Activated CD4-positive, alpha-beta T cell treated with anti-CD3 and anti-CD28 coated beads, Interleukin-2, amount 10 ng/mL, durations not matched to agents 7 days and 5 days (primary cell): Measurements from ENCODE around the gene GATA5. TPM values are rescaled to one million over a fixed set of nuclear protein-coding genes. Genes with fewer than 3 reads are reported as not detected.
A peak's percentile ranks its signal among the peaks of the same experiment; 100 is the strongest.

ENCODE experiments used
- CTCF ChIA-PET: fragments of 350-600 bp; sonication (Branson Sonifier 250); formaldehyde crosslinking; loops from one replicate; lab custom pipeline; 2021; ENCODE audit warnings: antibody characterized with exemption; lab: Charles Lee
- POLR2A ChIA-PET: fragments of 350-600 bp; sonication (Branson Sonifier 250); formaldehyde crosslinking; loops from one replicate; lab custom pipeline; 2021; ENCODE audit warnings: antibody characterized with exemption; lab: Charles Lee
- DNase-seq: peaks from one replicate; pipeline ENCODE4 v3.0.0-alpha.2; 2020
- H3K27ac Mint-ChIP-seq: one replicate; pipeline ENCODE4 v1.8.0; 2021; ENCODE audit warnings: mild to moderate bottlenecking, moderate library complexity, mixed read lengths
- H3K27me3 Mint-ChIP-seq: one replicate; pipeline ENCODE4 v1.8.0; 2021; ENCODE audit warnings: mixed read lengths
- H3K36me3 Mint-ChIP-seq: one replicate; pipeline ENCODE4 v1.8.0; 2021; ENCODE audit warnings: low read depth, mixed read lengths
- H3K4me1 Mint-ChIP-seq: one replicate; pipeline ENCODE4 v1.8.0; 2021; ENCODE audit warnings: mixed read lengths
- H3K4me3 Mint-ChIP-seq: one replicate; pipeline ENCODE4 v1.8.0; 2021; ENCODE audit warnings: mild to moderate bottlenecking, moderate library complexity, mixed read lengths
- H3K9me3 Mint-ChIP-seq: one replicate; pipeline ENCODE4 v1.8.0; 2021; ENCODE audit warnings: mixed read lengths
- total RNA-seq, 2 experiments: library from RNA; stranded (reverse); gene quantifications; one replicate each; pipeline ENCODE4 v1.2.3, GENCODE V29; 2021

The GATA5 gene
- total RNA-seq, 2 experiments from 2014 or later, result not detected

GRCh38 chr20:62511915-62512610, 36.3 kb upstream of the GATA5 start:
- DNase-seq, result no peak
- no peak overlapping the region for H3K27ac Mint-ChIP-seq
- POLR2A ChIA-PET, result no interaction called here
- peaks cover 4% of the 10 kb centered on the region for H3K4me1 Mint-ChIP-seq
- no peak overlapping the region for H3K4me3 Mint-ChIP-seq
- CTCF ChIA-PET, result no interaction called here
- no peaks in the 10 kb centered on the region for H3K9me3 Mint-ChIP-seq
- peaks cover 3% of the 10 kb centered on the region for H3K27me3 Mint-ChIP-seq
- no peaks in the 10 kb centered on the region for H3K36me3 Mint-ChIP-seq

GRCh38 chr20:62511300-62511914, 35.6 kb upstream of the GATA5 start:
- CTCF ChIA-PET, result no interaction called here
- Mint-ChIP-seq H3K4me3 (no peak overlapping the region), H3K36me3 (no peaks in the 10 kb centered on the region), H3K9me3 (no peaks in the 10 kb centered on the region), H3K27ac (no peak overlapping the region), H3K27me3 (peaks cover 3% of the 10 kb centered on the region), H3K4me1 (peaks cover 4% of the 10 kb centered on the region)
- no peak for DNase-seq
- POLR2A ChIA-PET, result no interaction called here

GRCh38 chr20:62508641-62509051, 32.9 kb upstream of the GATA5 start:
- peak; percentile 12 for DNase-seq
- Mint-ChIP-seq H3K4me1 (peaks cover 4% of the 10 kb centered on the region), H3K36me3 (no peaks in the 10 kb centered on the region), H3K27ac (no peak overlapping the region), H3K9me3 (no peaks in the 10 kb centered on the region), H3K27me3 (peaks cover 3% of the 10 kb centered on the region), H3K4me3 (no peak overlapping the region)
- ChIA-PET POLR2A (interaction anchor here (0.7 kb wide), 1 partner anchor 143 kb away, joined by 3 read pairs; no protein-coding TSS in a partner anchor), CTCF (interaction anchor here (0.9 to 2.0 kb wide), 2 partner anchors 15 to 109 kb away, joined by 3 to 4 read pairs; no protein-coding TSS in a partner anchor)

GRCh38 chr20:62507991-62508640, 32.3 kb upstream of the GATA5 start:
- no peaks in the 10 kb centered on the region for H3K36me3 Mint-ChIP-seq
- POLR2A ChIA-PET, result interaction anchor here (0.7 kb wide), 1 partner anchor 143 kb away, joined by 3 read pairs; no protein-coding TSS in a partner anchor
- H3K4me1 Mint-ChIP-seq, result peaks cover 2% of the 10 kb centered on the region
- no peaks in the 10 kb centered on the region for H3K9me3 Mint-ChIP-seq
- H3K4me3 Mint-ChIP-seq, result no peak overlapping the region
- DNase-seq, result no peak
- peaks cover 3% of the 10 kb centered on the region for H3K27me3 Mint-ChIP-seq
- CTCF ChIA-PET, result interaction anchor here (0.9 to 2.0 kb wide), 3 partner anchors 15 to 109 kb away, joined by 3 to 4 read pairs (median 3); no protein-coding TSS in a partner anchor
- no peak overlapping the region for H3K27ac Mint-ChIP-seq

- no peak overlapping the region for H3K27ac Mint-ChIP-seq
- CTCF ChIA-PET, result interaction anchor here (1.0 to 2.0 kb wide), 2 partner anchors 17 to 110 kb away, joined by 3 to 4 read pairs; no protein-coding TSS in a partner anchor
- POLR2A ChIA-PET, result no interaction called here
- H3K36me3 Mint-ChIP-seq, result no peaks in the 10 kb centered on the region
- no peaks in the 10 kb centered on the region for H3K27me3 Mint-ChIP-seq
- H3K9me3 Mint-ChIP-seq, result no peaks in the 10 kb centered on the region
- peaks cover 3% of the 10 kb centered on the region for H3K4me1 Mint-ChIP-seq
- no peak overlapping the region for H3K4me3 Mint-ChIP-seq
- no peak for DNase-seq
These were observed 31.5 kb upstream of the GATA5 start for GRCh38 chr20:62507323-62507722.

GRCh38 chr20:62506791-62507190, 31.0 kb upstream of the GATA5 start:
- H3K36me3 Mint-ChIP-seq, result no peaks in the 10 kb centered on the region
- DNase-seq, result no peak
- CTCF ChIA-PET, result interaction anchor here (1.0 kb wide), 1 partner anchor 17 kb away, joined by 3 read pairs; no protein-coding TSS in a partner anchor
- POLR2A ChIA-PET, result no interaction called here
- H3K4me1 Mint-ChIP-seq, result peaks cover 8% of the 10 kb centered on the region
- no peaks in the 10 kb centered on the region for H3K27me3 Mint-ChIP-seq
- H3K9me3 Mint-ChIP-seq, result no peaks in the 10 kb centered on the region
- H3K4me3 Mint-ChIP-seq, result no peak overlapping the region
- no peak overlapping the region for H3K27ac Mint-ChIP-seq

GRCh38 chr20:62506087-62506486, 30.3 kb upstream of the GATA5 start:
- DNase-seq, result no peak
- ChIA-PET POLR2A (no interaction called here), CTCF (no interaction called here)
- no peaks in the 10 kb centered on the region for H3K36me3 Mint-ChIP-seq
- peaks cover 14% of the 10 kb centered on the region for H3K4me1 Mint-ChIP-seq
- no peaks in the 10 kb centered on the region for H3K27me3 Mint-ChIP-seq
- H3K27ac Mint-ChIP-seq, result no peak overlapping the region
- H3K4me3 Mint-ChIP-seq, result no peak overlapping the region
- no peaks in the 10 kb centered on the region for H3K9me3 Mint-ChIP-seq

- CTCF ChIA-PET, result no interaction called here
- POLR2A ChIA-PET, result no interaction called here
- H3K9me3 Mint-ChIP-seq, result no peaks in the 10 kb centered on the region
- DNase-seq, result no peak
- no peaks in the 10 kb centered on the region for H3K27me3 Mint-ChIP-seq
- peaks cover 20% of the 10 kb centered on the region for H3K4me1 Mint-ChIP-seq
- H3K27ac Mint-ChIP-seq, result no peak overlapping the region
- no peak overlapping the region for H3K4me3 Mint-ChIP-seq
- H3K36me3 Mint-ChIP-seq, result no peaks in the 10 kb centered on the region
These were observed 29.7 kb upstream of the GATA5 start for GRCh38 chr20:62505337-62506045.

GRCh38 chr20:62504323-62504722, 28.5 kb upstream of the GATA5 start:
- H3K27me3 Mint-ChIP-seq, result no peaks in the 10 kb centered on the region
- no peak overlapping the region for H3K27ac Mint-ChIP-seq
- POLR2A ChIA-PET, result no interaction called here
- no peaks in the 10 kb centered on the region for H3K9me3 Mint-ChIP-seq
- no peaks in the 10 kb centered on the region for H3K36me3 Mint-ChIP-seq
- DNase-seq, result no peak
- CTCF ChIA-PET, result no interaction called here
- peaks cover 25% of the 10 kb centered on the region for H3K4me1 Mint-ChIP-seq
- H3K4me3 Mint-ChIP-seq, result no peak overlapping the region

GRCh38 chr20:62503401-62504178, 27.8 kb upstream of the GATA5 start:
- ChIA-PET POLR2A (no interaction called here), CTCF (no interaction called here)

GRCh38 chr20:62502496-62503095, 26.8 kb upstream of the GATA5 start:
- ChIA-PET CTCF (no interaction called here), POLR2A (no interaction called here)
- H3K4me3 Mint-ChIP-seq, result no peak overlapping the region
- no peak for DNase-seq
- H3K9me3 Mint-ChIP-seq, result no peaks in the 10 kb centered on the region
- H3K36me3 Mint-ChIP-seq, result no peaks in the 10 kb centered on the region
- H3K27me3 Mint-ChIP-seq, result no peaks in the 10 kb centered on the region
- peaks cover 25% of the 10 kb centered on the region for H3K4me1 Mint-ChIP-seq
- no peak overlapping the region for H3K27ac Mint-ChIP-seq

More at GRCh38 chr20:62503401-62504178, 27.8 kb upstream of the GATA5 start:
- no peaks in the 10 kb centered on the region for H3K27me3 Mint-ChIP-seq
- H3K4me3 Mint-ChIP-seq, result no peak overlapping the region
- H3K9me3 Mint-ChIP-seq, result no peaks in the 10 kb centered on the region
- H3K36me3 Mint-ChIP-seq, result no peaks in the 10 kb centered on the region
- no peak overlapping the region for H3K27ac Mint-ChIP-seq
- H3K4me1 Mint-ChIP-seq, result peaks cover 25% of the 10 kb centered on the region
- DNase-seq, result no peak
